GM19023 (cell line): ENCODE data around the gene TRPM3.

Source experiments
- ATAC-seq: cut with Tn5 transposase; IDR thresholded peaks from one replicate; pipeline ENCODE4 v1.9.1; 2021; ENCODE audit warnings: mild to moderate bottlenecking, moderate library complexity; ENCODE audit not compliant: unreplicated experiment

The TRPM3 gene

DNA sequence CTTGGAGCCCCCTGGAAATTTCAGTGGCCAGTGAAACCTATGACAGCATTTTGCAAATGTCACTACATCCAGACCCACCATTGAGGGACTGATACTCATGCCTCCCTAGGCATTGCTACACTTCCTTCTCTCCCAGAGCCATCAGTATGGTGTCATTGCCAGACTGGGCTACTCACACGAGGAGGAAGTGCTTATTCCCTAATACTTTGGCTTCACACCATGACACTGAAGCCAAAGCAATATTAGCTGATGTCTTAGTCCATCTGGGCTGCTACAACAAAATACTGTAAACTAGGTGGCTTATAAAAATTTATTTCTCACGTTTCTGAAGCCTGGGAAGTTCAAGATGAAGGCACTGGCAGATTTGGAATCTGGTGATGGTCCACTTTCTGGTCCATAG, 22.6 kb downstream of the TRPM3 start:
- ATAC-seq: no peak

DNA sequence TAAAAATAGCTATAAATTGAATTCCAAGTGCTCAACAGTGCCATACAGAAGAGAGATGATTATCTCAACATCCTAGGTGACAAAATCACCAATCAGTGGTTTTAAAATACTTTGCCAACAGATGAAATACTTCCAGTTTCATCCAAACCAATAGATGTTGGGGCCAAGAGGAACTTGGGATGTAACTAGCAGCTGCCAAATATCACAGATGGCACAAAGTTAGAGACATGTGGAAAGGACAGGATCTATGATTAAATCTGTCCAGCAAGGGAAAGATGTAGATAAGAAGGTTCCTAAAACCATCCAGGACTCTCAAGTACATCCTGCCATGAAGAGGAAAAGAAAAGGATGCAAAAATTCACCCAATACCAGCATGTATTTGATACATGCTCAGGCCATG, 23.8 kb downstream of the TRPM3 start:
- no peak for ATAC-seq

- ATAC-seq: no peak
These were observed 24.9 kb downstream of the TRPM3 start for GRCh38 chr9:71096421-71097108.

GRCh38 chr9:71094708-71095251, 26.6 kb downstream of the TRPM3 start:
- no peak for ATAC-seq

GRCh38 chr9:71090896-71091295, 30.5 kb downstream of the TRPM3 start:
- ATAC-seq: no peak

DNA sequence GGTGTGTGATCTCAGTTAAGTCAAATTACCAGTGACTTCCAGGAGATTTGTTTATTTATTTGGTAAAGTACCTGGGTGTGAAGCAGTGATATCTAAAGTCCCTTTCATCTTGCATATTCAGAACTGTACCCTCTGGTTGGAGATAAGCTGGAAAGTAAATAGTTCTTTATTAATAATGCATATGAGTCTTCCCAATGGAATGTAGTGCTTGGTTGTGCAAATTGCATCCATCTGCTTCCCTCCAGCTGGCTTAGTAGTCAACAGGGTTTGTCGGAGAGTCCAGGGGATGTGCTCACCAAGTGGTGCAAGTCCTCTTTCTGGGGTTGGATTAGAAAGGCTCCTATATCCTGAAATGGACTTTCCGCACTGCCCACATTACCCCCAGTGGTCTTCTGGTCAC, 42.0 kb downstream of the TRPM3 start:
- ATAC-seq: no peak

DNA sequence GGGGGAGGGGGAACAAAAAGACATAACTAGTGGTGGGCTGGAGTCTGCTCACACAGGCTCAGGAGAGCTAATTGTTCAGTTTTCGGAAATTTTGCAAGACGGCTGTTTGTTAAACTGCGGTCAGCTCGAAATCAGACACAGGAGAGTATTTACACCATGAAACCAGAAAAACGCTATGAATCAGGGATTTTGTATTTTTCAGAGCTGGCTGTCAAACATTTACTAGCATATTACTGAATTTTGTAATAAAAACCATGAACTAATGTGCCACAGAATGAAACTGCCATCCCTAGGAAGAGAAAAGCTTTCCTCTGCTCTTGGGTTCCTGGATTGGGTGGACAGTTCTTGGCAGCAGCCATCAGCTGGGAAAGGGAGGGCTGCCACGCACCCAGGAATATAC, 45.3 kb downstream of the TRPM3 start:
- ATAC-seq: no peak

DNA sequence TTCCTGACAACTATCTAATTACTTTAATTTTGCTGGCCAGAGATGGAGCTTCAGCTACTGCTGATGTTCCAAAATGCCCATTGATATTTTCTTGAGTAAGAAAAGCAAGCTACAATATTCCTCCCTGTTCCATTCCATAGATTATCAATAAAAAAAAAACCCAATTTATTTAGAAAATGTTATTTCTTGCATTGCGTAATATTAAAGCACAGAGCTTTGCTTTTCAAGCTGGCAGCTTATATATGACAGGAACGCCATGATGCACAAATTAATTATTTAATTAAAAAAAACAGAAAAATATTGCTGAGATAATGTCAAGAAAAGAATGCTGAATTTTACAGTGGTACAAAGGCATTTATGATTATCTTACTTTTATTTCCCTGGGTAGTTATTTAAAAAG, 47.9 kb downstream of the TRPM3 start:
- no peak for ATAC-seq

- ATAC-seq: no peak
These were observed 48.8 kb downstream of the TRPM3 start for GRCh38 chr9:71072587-71072986.

DNA sequence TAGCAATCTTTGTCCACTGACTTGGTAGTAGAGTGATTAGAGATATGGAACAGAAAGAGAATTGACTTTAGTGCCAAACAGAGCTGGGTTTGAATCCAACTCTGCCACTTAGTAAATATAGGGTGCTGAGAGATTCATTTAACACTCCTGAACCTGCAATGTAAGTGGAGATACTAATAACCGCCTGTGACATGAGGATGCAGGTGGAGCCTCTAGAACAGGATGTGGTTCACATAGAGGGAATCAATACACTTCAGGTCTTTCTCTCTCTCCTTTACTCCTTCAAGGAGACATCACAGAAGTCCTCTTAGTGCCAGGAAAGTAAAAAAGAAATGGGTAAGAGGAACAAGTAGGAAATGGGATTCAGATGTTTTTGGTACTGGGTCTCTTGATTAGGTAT, 49.8 kb downstream of the TRPM3 start:
- no peak for ATAC-seq

GRCh38 chr9:71058660-71059059, 62.8 kb downstream of the TRPM3 start:
- ATAC-seq: no peak

GRCh38 chr9:71052287-71052686, 69.1 kb downstream of the TRPM3 start:
- ATAC-seq: no peak

GRCh38 chr9:71048280-71048679, 73.1 kb downstream of the TRPM3 start:
- ATAC-seq: no peak

DNA sequence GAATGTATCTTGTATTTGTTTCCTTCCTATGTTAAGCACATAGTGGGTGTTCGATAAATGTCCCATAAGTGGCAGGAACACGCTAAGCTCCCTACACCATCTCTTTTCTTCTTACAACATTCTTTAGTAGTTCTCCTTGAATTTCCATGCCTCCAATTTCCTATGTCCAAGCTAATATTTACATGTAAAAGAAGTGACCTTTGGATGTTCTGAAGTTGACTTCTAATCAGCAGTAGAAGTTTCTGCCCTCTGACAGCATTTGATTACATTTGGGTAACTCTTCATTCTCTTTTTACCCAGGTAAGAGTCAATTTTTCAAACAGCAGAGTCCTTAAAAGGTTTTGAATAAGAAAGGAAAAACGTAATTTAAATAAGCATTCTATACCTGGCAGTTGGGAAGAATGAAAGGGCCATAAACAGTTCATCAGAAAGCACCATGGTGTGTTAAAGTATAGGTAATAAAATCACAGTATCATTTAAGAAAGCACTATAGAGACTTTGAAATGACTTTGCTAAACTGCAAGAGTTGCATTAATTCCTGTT, 78.9 kb downstream of the TRPM3 start:
- no peak for ATAC-seq

DNA sequence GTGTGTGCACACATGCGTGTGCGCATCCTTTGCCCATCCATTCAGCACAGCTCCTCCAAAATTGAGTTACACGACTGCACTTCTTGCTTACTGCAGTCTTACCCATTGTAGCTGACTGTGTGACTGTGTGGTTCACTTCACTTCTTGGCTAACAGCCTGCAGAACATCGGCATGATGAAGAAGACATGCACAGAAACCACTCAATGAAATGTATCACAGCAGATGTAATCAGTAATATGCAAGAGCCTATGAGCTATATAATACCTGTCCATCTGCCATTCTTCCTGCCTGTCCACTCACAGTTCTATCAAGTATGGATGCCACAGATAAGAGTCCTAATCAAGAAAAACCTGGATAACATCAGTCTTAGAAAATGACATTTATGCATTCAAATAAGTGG, 83.9 kb downstream of the TRPM3 start:
- ATAC-seq: no peak

GRCh38 chr9:71036501-71036900, 84.9 kb downstream of the TRPM3 start:
- no peak for ATAC-seq

DNA sequence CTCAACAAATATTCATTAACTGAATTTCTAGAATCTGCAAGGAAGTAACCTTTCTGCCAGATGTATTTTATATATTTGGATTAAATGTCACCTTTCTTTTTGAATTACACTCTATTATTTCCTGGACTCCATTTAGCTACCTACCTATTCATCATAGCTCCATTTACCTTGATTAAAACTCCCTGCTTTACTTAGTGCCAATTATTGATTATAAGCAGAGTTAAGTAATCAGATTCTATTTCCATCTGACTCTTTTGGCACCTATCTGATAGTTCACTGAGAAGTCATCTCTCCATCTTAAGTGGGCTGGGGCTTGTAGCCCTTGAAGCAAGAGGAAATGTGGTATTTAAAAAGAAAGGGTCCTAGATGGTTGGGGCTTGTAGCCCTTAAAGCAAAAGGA, 88.6 kb downstream of the TRPM3 start:
- no peak for ATAC-seq

DNA sequence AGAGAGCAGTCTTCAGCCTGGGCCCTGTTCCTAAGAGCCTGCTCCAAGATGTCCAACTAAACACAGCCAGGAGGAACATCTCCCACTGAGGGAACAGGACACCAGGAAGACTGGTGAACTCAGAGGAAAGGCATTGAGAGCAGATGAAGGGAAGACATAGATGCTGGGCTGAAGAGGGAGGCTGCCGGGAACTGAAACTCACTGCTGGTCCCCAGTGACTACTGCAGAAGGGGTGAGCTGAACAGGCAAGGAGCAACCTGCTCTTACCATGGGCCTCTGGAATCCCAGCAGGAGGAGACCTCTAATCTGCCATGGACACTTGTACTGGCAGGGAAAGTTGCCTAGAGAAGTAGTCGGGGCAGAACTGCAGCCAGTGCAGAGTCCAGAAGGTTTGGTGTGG, 95.7 kb downstream of the TRPM3 start:
- ATAC-seq: no peak

DNA sequence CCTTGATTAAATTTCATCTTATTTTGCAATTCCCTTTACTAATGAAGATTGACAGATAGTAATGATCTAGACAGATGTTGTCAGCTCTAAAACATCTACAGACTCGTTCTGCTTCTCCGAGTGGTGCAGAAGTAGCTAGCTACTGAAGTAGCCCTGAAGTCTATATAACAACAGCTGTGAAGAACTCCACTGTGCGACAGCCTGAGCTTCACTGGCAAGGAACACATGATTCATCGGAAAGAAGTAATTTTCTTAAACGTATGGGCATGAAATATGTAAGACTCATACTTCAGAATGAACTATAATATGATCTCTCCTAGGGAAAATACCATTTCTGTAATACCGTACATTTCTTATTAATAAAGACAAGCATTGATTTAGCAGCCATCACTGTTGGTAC, 96.2 kb downstream of the TRPM3 start:
- ATAC-seq: no peak

GRCh38 chr9:71010258-71010657, 111.2 kb downstream of the TRPM3 start:
- ATAC-seq: no peak

- no peak for ATAC-seq
These were observed 116.0 kb downstream of the TRPM3 start for GRCh38 chr9:71005456-71005855.

- no peak for ATAC-seq
These were observed 117.2 kb downstream of the TRPM3 start for GRCh38 chr9:71004196-71004595.

DNA sequence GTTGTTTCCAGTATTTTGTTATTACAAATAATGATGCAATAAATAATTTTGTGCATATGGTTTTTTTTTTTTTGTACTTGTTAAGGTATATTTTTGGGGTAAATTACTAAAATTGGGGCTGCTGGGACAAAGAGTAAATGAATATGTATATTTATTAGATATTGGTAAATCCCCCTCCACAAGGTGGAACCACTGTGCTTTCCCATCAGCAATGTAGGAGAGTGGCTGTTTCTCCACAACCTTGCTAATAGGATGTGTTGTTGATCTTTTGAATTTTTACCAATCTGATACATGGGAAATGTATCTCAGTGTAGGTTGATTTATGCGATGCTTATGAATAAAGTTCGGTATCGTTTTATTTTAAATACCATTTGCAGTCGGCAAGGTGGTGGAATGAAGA, 118.1 kb downstream of the TRPM3 start:
- ATAC-seq: no peak
